Activated gamma-delta T cell treated with Interleukin-2 at 50 U/mL for 16 hours (primary cell): ENCODE measurements around the gene DST.
"Not testable (repeated sequence)": the region's sequence is repeated elsewhere in the genome, so short reads cannot be mapped to it uniquely, and the experiment has no call there.

Experiments used
- DNase-seq: peaks from one replicate; pipeline ENCODE4 v3.0.0-alpha.2; 2020

DST gene

GRCh38 chr6:56513631-56514030, 129.1 kb downstream of the DST start:
- DNase-seq = no peak

GRCh38 chr6:56511591-56511990, 131.1 kb downstream of the DST start:
- no peak for DNase-seq

GRCh38 chr6:56510984-56511531, 131.6 kb downstream of the DST start:
- no peak for DNase-seq

GRCh38 chr6:56509031-56509430, 133.7 kb downstream of the DST start:
- DNase-seq = no peak

- no peak for DNase-seq
Observed at GRCh38 chr6:56507517-56507916, 135.2 kb downstream of the DST start.

- DNase-seq = no peak
Observed at GRCh38 chr6:56505512-56506260, 137.0 kb downstream of the DST start.

- DNase-seq = no peak
Observed at GRCh38 chr6:56501993-56502392, 140.7 kb downstream of the DST start.

- no peak for DNase-seq
Observed at GRCh38 chr6:56499095-56499494, 143.6 kb downstream of the DST start.

- DNase-seq = no peak
Observed at GRCh38 chr6:56497691-56498090, 145.0 kb downstream of the DST start.

- no peak for DNase-seq
Observed at GRCh38 chr6:56497240-56497639, 145.4 kb downstream of the DST start.

- not testable (repeated sequence) for DNase-seq
Observed at GRCh38 chr6:56496650-56497049, 146.0 kb downstream of the DST start.

- DNase-seq = no peak
Observed at GRCh38 chr6:56495654-56496053, 147.0 kb downstream of the DST start.

GRCh38 chr6:56491606-56492328, 150.9 kb downstream of the DST start:
- DNase-seq = no peak

- no peak for DNase-seq
Observed at GRCh38 chr6:56490993-56491392, 151.7 kb downstream of the DST start.

- DNase-seq = no peak
Observed at GRCh38 chr6:56489559-56489958, 153.1 kb downstream of the DST start.

- DNase-seq = no peak
Observed at GRCh38 chr6:56488281-56488680, 154.4 kb downstream of the DST start.

- no peak for DNase-seq
Observed at GRCh38 chr6:56486681-56487080, 156.0 kb downstream of the DST start.

- DNase-seq = no peak
Observed at GRCh38 chr6:56484669-56485068, 158.0 kb downstream of the DST start.

- no peak for DNase-seq
Observed at GRCh38 chr6:56483929-56484328, 158.8 kb downstream of the DST start.

- no peak for DNase-seq
Observed at GRCh38 chr6:56482525-56482924, 160.2 kb downstream of the DST start.

GRCh38 chr6:56481957-56482356, 160.7 kb downstream of the DST start:
- no peak for DNase-seq

GRCh38 chr6:56480654-56481337, 161.9 kb downstream of the DST start:
- DNase-seq = no peak

GRCh38 chr6:56480246-56480645, 162.4 kb downstream of the DST start:
- no peak for DNase-seq

GRCh38 chr6:56479381-56479780, 163.3 kb downstream of the DST start:
- DNase-seq = no peak
